OCI-LY7 (cell line): ENCODE measurements around the gene GADD45GIP1.

Source experiments
- EZH2phosphoT487 ChIP-seq: fragments of 200-600 bp; sonication (generic); IDR thresholded peaks from 2 replicates; pipeline ENCODE4 v1.6.1; 2018; ENCODE audit warnings: low read depth, borderline replicate concordance, mild to moderate bottlenecking, mixed run types, antibody characterized with exemption, low read length, moderate library complexity, mixed read lengths
- TF ChIP-seq, protein P1 (sequence below): fragments of 200-600 bp; sonication (generic); conservative IDR thresholded peaks from 2 replicates; pipeline ENCODE4 v1.5.1; 2014; ENCODE audit warnings: mild to moderate bottlenecking, antibody characterized with exemption, low read length, moderate library complexity, mixed read lengths

DNA sequence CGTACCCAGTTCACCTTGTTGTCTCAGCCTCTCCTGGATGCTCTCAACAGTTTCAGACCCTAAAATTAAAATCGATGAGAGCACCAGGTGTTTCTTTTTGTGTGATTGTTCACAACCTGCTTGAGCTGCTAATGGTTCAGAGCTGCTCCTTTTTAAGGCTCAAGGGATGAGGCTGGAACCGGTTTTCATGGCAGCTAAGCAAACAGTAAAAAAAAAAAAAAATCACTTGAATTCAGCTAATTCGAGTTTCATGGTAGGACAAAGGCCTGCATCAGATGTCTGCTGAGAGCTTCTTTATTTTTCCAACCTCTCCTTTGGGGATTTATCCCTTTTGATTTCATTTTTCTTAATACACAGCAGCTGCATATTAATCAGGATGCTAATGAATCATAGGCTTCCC, 44.5 kb downstream of the GADD45GIP1 start:
- TF ChIP-seq, protein P1, sequence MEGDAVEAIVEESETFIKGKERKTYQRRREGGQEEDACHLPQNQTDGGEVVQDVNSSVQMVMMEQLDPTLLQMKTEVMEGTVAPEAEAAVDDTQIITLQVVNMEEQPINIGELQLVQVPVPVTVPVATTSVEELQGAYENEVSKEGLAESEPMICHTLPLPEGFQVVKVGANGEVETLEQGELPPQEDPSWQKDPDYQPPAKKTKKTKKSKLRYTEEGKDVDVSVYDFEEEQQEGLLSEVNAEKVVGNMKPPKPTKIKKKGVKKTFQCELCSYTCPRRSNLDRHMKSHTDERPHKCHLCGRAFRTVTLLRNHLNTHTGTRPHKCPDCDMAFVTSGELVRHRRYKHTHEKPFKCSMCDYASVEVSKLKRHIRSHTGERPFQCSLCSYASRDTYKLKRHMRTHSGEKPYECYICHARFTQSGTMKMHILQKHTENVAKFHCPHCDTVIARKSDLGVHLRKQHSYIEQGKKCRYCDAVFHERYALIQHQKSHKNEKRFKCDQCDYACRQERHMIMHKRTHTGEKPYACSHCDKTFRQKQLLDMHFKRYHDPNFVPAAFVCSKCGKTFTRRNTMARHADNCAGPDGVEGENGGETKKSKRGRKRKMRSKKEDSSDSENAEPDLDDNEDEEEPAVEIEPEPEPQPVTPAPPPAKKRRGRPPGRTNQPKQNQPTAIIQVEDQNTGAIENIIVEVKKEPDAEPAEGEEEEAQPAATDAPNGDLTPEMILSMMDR, result no peak
- no peak for TF ChIP-seq EZH2phosphoT487
